H1 (cell line): ENCODE measurements around the gene ANAPC5. TPM values are rescaled to one million over a fixed set of nuclear protein-coding genes. Genes with fewer than 3 reads are reported as not detected.
A peak's percentile ranks its signal among the peaks of the same experiment; 100 is the strongest.

Experiments used
- CTCF ChIA-PET: fragments of 300-600 bp; sonication (Branson Sonifier 250); formaldehyde crosslinking; loops from one replicate; lab custom pipeline; 2021; ENCODE audit not compliant: partially characterized antibody; lab: Charles Lee
- POLR2A ChIA-PET: fragments of 300-600 bp; sonication (Branson Sonifier 250); formaldehyde crosslinking; loops from one replicate; lab custom pipeline; 2021; ENCODE audit warnings: inconsistent platforms; ENCODE audit not compliant: partially characterized antibody; lab: Charles Lee
- DNase-seq, 2 experiments: peaks; one replicate each; pipeline versions ENCODE4 v3.0.0 to v3.0.0-alpha.2; 2010 to 2022; ENCODE audit warnings: low spot score in 2 of 2, low read depth in 1 of 2, mixed read lengths in 1 of 2
- FAIRE-seq: peaks from 2 replicates; lab custom pipeline; 2011; peaks lifted over from hg19 to GRCh38; lab: Jason Lieb, UNC
- H2AFZ ChIP-seq: 2 replicates; pipeline ENCODE4 v1.8.1; 2012; ENCODE audit warnings: low read length, inconsistent platforms
- H2AK5ac ChIP-seq: 2 replicates; pipeline ENCODE4 v1.6.1; 2013; ENCODE audit warnings: low read depth, low read length
- H2BK120ac ChIP-seq: replicated peaks from 2 replicates; pipeline ENCODE3; 2013; ENCODE audit warnings: low read depth, low read length, inconsistent platforms
- H2BK12ac ChIP-seq: 2 replicates; pipeline ENCODE4 v1.6.1; 2013; ENCODE audit warnings: low read depth, low read length
- H2BK15ac ChIP-seq: 2 replicates; pipeline ENCODE4 v1.6.1; 2013; ENCODE audit warnings: low read length
- H2BK20ac ChIP-seq: 2 replicates; pipeline ENCODE4 v1.6.1; 2013; ENCODE audit warnings: low read length
- H2BK5ac ChIP-seq: 2 replicates; pipeline ENCODE4 v1.6.1; 2013; ENCODE audit warnings: low read depth, low read length
- H3K14ac ChIP-seq: 2 replicates; pipeline ENCODE4 v1.6.1; 2013; ENCODE audit warnings: inconsistent platforms; ENCODE audit not compliant: insufficient read length
- H3K18ac ChIP-seq: 2 replicates; pipeline ENCODE4 v1.6.1; 2013; ENCODE audit warnings: low read length; ENCODE audit errors: extremely low read depth
- H3K23ac ChIP-seq: 2 replicates; pipeline ENCODE4 v1.6.1; 2013; ENCODE audit warnings: inconsistent platforms; ENCODE audit not compliant: insufficient read length
- H3K23me2 ChIP-seq: 2 replicates; pipeline ENCODE4 v1.6.1; 2013; ENCODE audit warnings: low read depth, low read length
- H3K27ac ChIP-seq: 2 replicates; pipeline ENCODE4 v1.6.1; 2011; ENCODE audit warnings: low read depth, low read length, inconsistent platforms
- H3K27me3 ChIP-seq, 4 experiments: replicated peaks in 1 of 4; 1 replicate in 1 of 4; 2 replicates in 3 of 4; pipeline versions ENCODE4 v1.6.1 to v1.8.1; 2011 to 2013; ENCODE audit warnings: low read length in 3 of 4, mild to moderate bottlenecking in 3 of 4, inconsistent platforms in 2 of 4, mixed read lengths in 2 of 4, moderate library complexity in 1 of 4; ENCODE audit not compliant: control insufficient read depth in 3 of 4, insufficient read depth in 3 of 4; ENCODE audit errors: extremely low read depth in 1 of 4
- H3K36me3 ChIP-seq, 4 experiments: 2 replicates each; pipeline versions ENCODE4 v1.6.1 to v1.8.1; 2011 to 2013; ENCODE audit warnings: mild to moderate bottlenecking in 4 of 4, low read length in 3 of 4, moderate library complexity in 2 of 4, control low read depth in 1 of 4, inconsistent platforms in 1 of 4; ENCODE audit not compliant: insufficient read depth in 4 of 4, control insufficient read depth in 2 of 4
- H3K4ac ChIP-seq: replicated peaks from 2 replicates; pipeline ENCODE3; 2013; ENCODE audit warnings: low read length, low read depth, mixed read lengths, inconsistent platforms; ENCODE audit not compliant: insufficient read length
- H3K4me1 ChIP-seq, 4 experiments: replicated peaks in 1 of 4; 1 replicate in 1 of 4; 2 replicates in 3 of 4; pipeline versions ENCODE4 v1.6.1 to v1.8.1; 2011 to 2013; ENCODE audit warnings: low read length in 3 of 4, inconsistent platforms in 2 of 4, mixed read lengths in 1 of 4; ENCODE audit not compliant: insufficient read depth in 4 of 4, control insufficient read depth in 3 of 4
- H3K4me2 ChIP-seq, 2 experiments: 2 replicates each; pipeline versions ENCODE4 v1.6.1 to v1.8.1; 2011 to 2013; ENCODE audit warnings: low read depth in 2 of 2, low read length in 2 of 2, control low read depth in 1 of 2, inconsistent platforms in 1 of 2, mild to moderate bottlenecking in 1 of 2; ENCODE audit not compliant: insufficient read depth in 1 of 2
- H3K4me3 ChIP-seq, 4 experiments: fragments of 200-600, 300-600 bp in 1 of 4; sonication (generic), shearing (Covaris generic), sonication (Bioruptor Twin) in 1 of 4; 2 replicates each; pipeline versions ENCODE4 v1.5.1 to v1.8.1; 2011 to 2016; ENCODE audit warnings: low read length in 4 of 4, low read depth in 3 of 4, control low read depth in 2 of 4, inconsistent platforms in 2 of 4, mild to moderate bottlenecking in 2 of 4, mixed read lengths in 1 of 4, moderate library complexity in 1 of 4; ENCODE audit not compliant: insufficient read depth in 2 of 4; ENCODE audit errors: extremely low read depth in 1 of 4
- H3K56ac ChIP-seq: replicated peaks from 2 replicates; pipeline ENCODE3; 2013; ENCODE audit warnings: low read depth, mild to moderate bottlenecking, mixed read lengths, low read length, inconsistent platforms; ENCODE audit not compliant: insufficient read length
- H3K79me1 ChIP-seq: 2 replicates; pipeline ENCODE4 v1.6.1; 2013; ENCODE audit warnings: low read depth, low read length, control low read depth
- H3K79me2 ChIP-seq, 2 experiments: 2 replicates each; pipeline versions ENCODE4 v1.6.1 to v1.8.1; 2012 to 2013; ENCODE audit warnings: low read length in 2 of 2, mild to moderate bottlenecking in 2 of 2, inconsistent platforms in 1 of 2; ENCODE audit not compliant: insufficient read depth in 2 of 2, control insufficient read depth in 1 of 2
- H3K9ac ChIP-seq, 4 experiments: replicated peaks in 1 of 4; 1 replicate in 1 of 4; 2 replicates in 3 of 4; pipeline versions ENCODE4 v1.6.1 to v1.8.1; 2011 to 2013; ENCODE audit warnings: low read depth in 3 of 4, low read length in 3 of 4, control low read depth in 2 of 4, mild to moderate bottlenecking in 2 of 4, moderate library complexity in 2 of 4, inconsistent platforms in 1 of 4; ENCODE audit errors: extremely low read depth in 1 of 4
- H3K9me3 ChIP-seq, 2 experiments: 2 replicates each; pipeline versions ENCODE4 v1.6.1 to v1.8.1; 2012 to 2013; ENCODE audit warnings: mild to moderate bottlenecking in 2 of 2, moderate library complexity in 2 of 2, control low read depth in 1 of 2, inconsistent platforms in 1 of 2, low read depth in 1 of 2, low read length in 1 of 2, mixed read lengths in 1 of 2; ENCODE audit not compliant: insufficient read depth in 2 of 2
- H4K20me1 ChIP-seq, 2 experiments: replicated peaks in 1 of 2; 2 replicates each; pipeline versions ENCODE3 to v1.8.1; 2011 to 2013; ENCODE audit warnings: inconsistent platforms in 2 of 2, low read length in 2 of 2, mild to moderate bottlenecking in 1 of 2; ENCODE audit not compliant: insufficient read depth in 2 of 2, control insufficient read depth in 1 of 2
- H4K5ac ChIP-seq: 2 replicates; pipeline ENCODE4 v1.6.1; 2013; ENCODE audit warnings: low read length, low read depth, mixed read lengths, inconsistent platforms; ENCODE audit not compliant: insufficient read length
- H4K8ac ChIP-seq: 2 replicates; pipeline ENCODE4 v1.8.0; 2013; ENCODE audit warnings: mild to moderate bottlenecking, moderate library complexity, low read length, inconsistent platforms; ENCODE audit not compliant: insufficient read depth; ENCODE audit errors: extremely low read depth
- H4K91ac ChIP-seq: replicated peaks from 2 replicates; pipeline ENCODE3; 2013; ENCODE audit warnings: low read length, mixed read lengths, inconsistent platforms; ENCODE audit not compliant: insufficient read length
- BRCA1 ChIP-seq: IDR thresholded peaks from 2 replicates; pipeline ENCODE4 v1.6.1; 2012; ENCODE audit warnings: low read depth, low read length, improper control_type of control experiment
- CEBPB ChIP-seq: IDR thresholded peaks from 2 replicates; pipeline ENCODE4 v1.6.1; 2012; ENCODE audit warnings: low read depth, low read length
- CHD2 ChIP-seq: IDR thresholded peaks from 2 replicates; pipeline ENCODE4 v1.6.1; 2012; ENCODE audit warnings: low read length, improper control_type of control experiment
- CREB1 ChIP-seq: IDR thresholded peaks from 2 replicates; pipeline ENCODE4 v1.6.1; 2012; ENCODE audit warnings: inconsistent platforms
- EP300 ChIP-seq, 2 experiments: IDR thresholded peaks; 1 replicate in 1 of 2; 2 replicates in 1 of 2; pipeline ENCODE4 v1.6.1; 2011 to 2012; ENCODE audit warnings: low read depth in 2 of 2, low read length in 2 of 2, mild to moderate bottlenecking in 2 of 2, borderline replicate concordance in 1 of 2, inconsistent platforms in 1 of 2, moderate library complexity in 1 of 2
- KDM1A ChIP-seq: fragments of 200-600, 300-600 bp; sonication (generic); IDR thresholded peaks from 2 replicates; pipeline ENCODE4 v1.7.1; 2016; ENCODE audit warnings: mild to moderate bottlenecking, low read length, borderline replicate concordance
- NANOG ChIP-seq: IDR thresholded peaks from 2 replicates; pipeline ENCODE4 v1.6.1; 2011; ENCODE audit warnings: low read length, low read depth, mild to moderate bottlenecking, inconsistent platforms; ENCODE audit not compliant: insufficient read depth, poor library complexity, severe bottlenecking
- RAD21 ChIP-seq, 2 experiments: IDR thresholded peaks in 1 of 2; conservative IDR thresholded peaks in 1 of 2; 2 replicates each; pipeline ENCODE4 v1.6.1; 2011; ENCODE audit warnings: low read depth in 2 of 2, low read length in 2 of 2, improper control_type of control experiment in 1 of 2, inconsistent platforms in 1 of 2, mild to moderate bottlenecking in 1 of 2, moderate library complexity in 1 of 2
- RBBP5 ChIP-seq: IDR thresholded peaks from 2 replicates; pipeline ENCODE4 v1.7.1; 2012; ENCODE audit warnings: low read depth, mild to moderate bottlenecking, inconsistent platforms, low read length, moderate library complexity, borderline replicate concordance
- RNF2 ChIP-seq: fragments of 200-900, 300-1000 bp; sonication (generic); IDR thresholded peaks from 2 replicates; pipeline ENCODE4 v1.7.1; 2016; ENCODE audit warnings: borderline replicate concordance, low read depth, mild to moderate bottlenecking, antibody characterized with exemption, low read length; ENCODE audit not compliant: poor library complexity, severe bottlenecking; ENCODE audit errors: missing control alignments
- WGBS, 2 experiments: shearing (Covaris generic) in 1 of 2; methylation state at CpG; one replicate each; pipeline versions ENCODE4 v1.1.6 to v1.1.7; 2013 to 2015; ENCODE audit warnings: low lambda C conversion rate in 2 of 2, mixed read lengths in 2 of 2, inconsistent platforms in 1 of 2, low coverage in 1 of 2, missing lambda C conversion rate in 1 of 2; ENCODE audit not compliant: insufficient replicate concordance in 2 of 2, insufficient coverage in 1 of 2, insufficient read length in 1 of 2; ENCODE audit errors: extremely low coverage in 1 of 2, missing lambda C conversion rate in 1 of 2; 5-methylcytosine and 5-hydroxymethylcytosine counted together
- polyA plus RNA-seq, 7 experiments: library from polyadenylated mRNA; depleted of rRNA in 3 of 7; stranded (reverse) in 5 of 7; unstranded in 2 of 7; fragments of >200 nt in 5 of 7; fragments of 200-250 nt in 2 of 7; gene quantifications; 1 replicate in 5 of 7; 2 replicates in 1 of 7; 4 replicates in 1 of 7; pipeline versions ENCODE4 v1.2.1 to v1.2.3, GENCODE V29; 2011 to 2013; ENCODE audit warnings: missing spikeins in 2 of 7, mixed read lengths in 2 of 7
- total RNA-seq: library from RNA; stranded (reverse); fragmentation: NEBNext Ultra II Directional; extraction: Animal tissue kit (Norgen Biotek cat#: 25700); gene quantifications from 2 replicates; pipeline ENCODE4 v1.2.1, GENCODE V29; 2021
- TF ChIP-seq, protein P1 (sequence below): IDR thresholded peaks from 2 replicates; pipeline ENCODE4 v1.6.1; 2012; ENCODE audit warnings: inconsistent platforms
- TF ChIP-seq, protein P2 (sequence below): IDR thresholded peaks from 2 replicates; pipeline ENCODE4 v1.6.1; 2012; ENCODE audit warnings: inconsistent platforms

ANAPC5 gene
- total and polyA plus RNA-seq, 2 of the 8 experiments (the other 6 are each of a cell fraction or from before 2014, with no cell fraction given) = 103 to 127 TPM

GRCh38 chr12:121364683-121365121, 12.5 kb upstream of the ANAPC5 start:
- H3K14ac ChIP-seq = no peak overlapping the region
- H3K9ac ChIP-seq = no peak overlapping the region
- H2BK120ac ChIP-seq = no peak overlapping the region
- H2BK12ac ChIP-seq = no peak overlapping the region
- no peak overlapping the region for H2BK5ac ChIP-seq
- no peaks in the 10 kb centered on the region for H3K27me3 ChIP-seq
- H3K27ac ChIP-seq = no peak overlapping the region
- FAIRE-seq (no peak), DNase-seq (no peak)
- H3K4me1 ChIP-seq = no peaks in the 10 kb centered on the region
- no peak overlapping the region for H3K56ac ChIP-seq
- no peak overlapping the region for H2BK20ac ChIP-seq
- 83 to 92% methylated on average over 2 to 5 of the region's 5 CpGs for WGBS, 2 experiments
- H4K8ac ChIP-seq = no peak overlapping the region
- no peaks in the 10 kb centered on the region for H3K23me2 ChIP-seq
- H3K36me3 ChIP-seq = no peaks in the 10 kb centered on the region
- ChIA-PET CTCF (no interaction called here), POLR2A (interaction anchor here (2.3 kb wide), 1 partner anchor 13 kb away, joined by 13 read pairs; the partner anchor contains the start of gene ANAPC5)
- H2BK15ac ChIP-seq = 0 out of 2 replicates have a peak overlapping the region, but pooled peaks have one; percentile 81
- H3K79me1 ChIP-seq = no peaks in the 10 kb centered on the region
- H3K4ac ChIP-seq = no peak overlapping the region
- no peaks in the 10 kb centered on the region for H3K9me3 ChIP-seq
- H3K23ac ChIP-seq = no peak overlapping the region
- H2AK5ac ChIP-seq = no peak overlapping the region
- no peaks in the 10 kb centered on the region for H4K20me1 ChIP-seq
- no peak overlapping the region for H4K91ac ChIP-seq
- H3K4me2 ChIP-seq = no peak overlapping the region
- H3K79me2 ChIP-seq = no peaks in the 10 kb centered on the region
- H3K4me3 ChIP-seq = no peak overlapping the region
- H2AFZ ChIP-seq = no peak overlapping the region
- no peak overlapping the region for H4K5ac ChIP-seq
- no peak overlapping the region for H3K18ac ChIP-seq
- TF ChIP-seq EP300 (IDR thresholded peaks at IDR 0.05; ENCODE audit: borderline replicate concordance in 1 of 2, low read depth in 2 of 2, low read length in 2 of 2) (no peak), RNF2 (no peak), KDM1A (no peak), CEBPB (no peak), NANOG (no peak), CHD2 (no peak), RAD21 (IDR thresholded peaks at IDR 0.05 in 1 of 2, conservative IDR thresholded peaks at IDR 0.05 in 1 of 2; ENCODE audit: low read depth in 2 of 2, low read length in 2 of 2) (no peak), CREB1 (no peak), BRCA1 (no peak), RBBP5 (no peak)
- TF ChIP-seq, protein P1, sequence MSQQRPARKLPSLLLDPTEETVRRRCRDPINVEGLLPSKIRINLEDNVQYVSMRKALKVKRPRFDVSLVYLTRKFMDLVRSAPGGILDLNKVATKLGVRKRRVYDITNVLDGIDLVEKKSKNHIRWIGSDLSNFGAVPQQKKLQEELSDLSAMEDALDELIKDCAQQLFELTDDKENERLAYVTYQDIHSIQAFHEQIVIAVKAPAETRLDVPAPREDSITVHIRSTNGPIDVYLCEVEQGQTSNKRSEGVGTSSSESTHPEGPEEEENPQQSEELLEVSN = no peak
- TF ChIP-seq, protein P2, sequence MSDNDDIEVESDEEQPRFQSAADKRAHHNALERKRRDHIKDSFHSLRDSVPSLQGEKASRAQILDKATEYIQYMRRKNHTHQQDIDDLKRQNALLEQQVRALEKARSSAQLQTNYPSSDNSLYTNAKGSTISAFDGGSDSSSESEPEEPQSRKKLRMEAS = no peak
